Left ventricle myocardium inferior (tissue), 1 donor: ENCODE measurements around the gene DOCK4. TPM values are rescaled to one million over a fixed set of nuclear protein-coding genes. Genes with fewer than 3 reads are reported as not detected.

ENCODE experiments used
- DNase-seq: peaks from one replicate; pipeline ENCODE4 v3.0.0-alpha.2; 2020
- H3K27ac ChIP-seq: fragments of 200-600 bp; replicated peaks from 2 replicates; pipeline ENCODE4 v1.8.0; 2021
- H3K27me3 ChIP-seq: fragments of 200-600 bp; 2 replicates; pipeline ENCODE4 v1.8.0; 2021; ENCODE audit warnings: low read depth
- H3K36me3 ChIP-seq: fragments of 200-600 bp; 2 replicates; pipeline ENCODE4 v1.8.0; 2021
- H3K4me1 ChIP-seq: fragments of 200-600 bp; 2 replicates; pipeline ENCODE4 v1.8.0; 2021
- H3K4me3 ChIP-seq: fragments of 200-600 bp; 2 replicates; pipeline ENCODE4 v1.8.0; 2021; ENCODE audit warnings: mild to moderate bottlenecking, moderate library complexity
- H3K9me3 ChIP-seq: fragments of 200-600 bp; replicated peaks from 2 replicates; pipeline ENCODE4 v1.8.0; 2021
- CTCF ChIP-seq: fragments of 200-600 bp; IDR thresholded peaks from 2 replicates; pipeline ENCODE4 v1.8.0; 2021; ENCODE audit warnings: antibody characterized with exemption, mild to moderate bottlenecking, borderline replicate concordance
- intact Hi-C: fragments of 100-400 bp; cut with micrococcal nuclease; formaldehyde crosslinking; loops from one replicate; pipeline ENCODE4 v1.11.0; 2022
- total RNA-seq: library from RNA; stranded (reverse); fragmentation: NEBNext Ultra II Directional; extraction: Animal tissue kit (Norgen Biotek cat#: 25700); gene quantifications from one replicate; pipeline ENCODE4 v1.2.1, GENCODE V29; 2021
- donor health status: DM: no; HTN: yes; CAD: no; lungs with severe emphysema.

The DOCK4 gene
- total RNA-seq, 1 donor from 2014 or later: 15.2 TPM

GRCh38 chr7:111803015-111803758 lies 403.0 kb downstream of the DOCK4 start:
- no peaks in the 10 kb centered on the region for H3K27me3 ChIP-seq
- no peak overlapping the region for H3K4me3 ChIP-seq
- H3K27ac ChIP-seq: peak overlapping the region; percentile 64
- H3K4me1 ChIP-seq: peaks cover 27% of the 10 kb centered on the region
- TF ChIP-seq CTCF: no peak
- H3K36me3 ChIP-seq: peaks cover 61% of the 10 kb centered on the region
- H3K9me3 ChIP-seq: peaks cover 40% of the 10 kb centered on the region
- DNase-seq: no peak
- intact Hi-C loops: no loop called here

- no peaks in the 10 kb centered on the region for H3K27me3 ChIP-seq
- H3K36me3 ChIP-seq: peaks cover 63% of the 10 kb centered on the region
- H3K4me3 ChIP-seq: no peak overlapping the region
- peaks cover 49% of the 10 kb centered on the region for H3K9me3 ChIP-seq
- no peak for DNase-seq
- peaks cover 27% of the 10 kb centered on the region for H3K4me1 ChIP-seq
- H3K27ac ChIP-seq: peak overlapping the region; percentile 64
- TF ChIP-seq CTCF: no peak
- intact Hi-C loops: no loop called here
These were observed 403.9 kb downstream of the DOCK4 start for GRCh38 chr7:111802194-111802772.

GRCh38 chr7:111801277-111801676 lies 404.9 kb downstream of the DOCK4 start:
- H3K27ac ChIP-seq: no peak overlapping the region
- H3K9me3 ChIP-seq: peaks cover 59% of the 10 kb centered on the region
- TF ChIP-seq CTCF: no peak
- no peaks in the 10 kb centered on the region for H3K27me3 ChIP-seq
- no peak overlapping the region for H3K4me3 ChIP-seq
- peaks cover 27% of the 10 kb centered on the region for H3K4me1 ChIP-seq
- peaks cover 68% of the 10 kb centered on the region for H3K36me3 ChIP-seq
- DNase-seq: no peak
- intact Hi-C loops: no loop called here

GRCh38 chr7:111796671-111797070 lies 409.5 kb downstream of the DOCK4 start:
- H3K9me3 ChIP-seq: peaks cover 73% of the 10 kb centered on the region
- intact Hi-C loops: no loop called here
- H3K36me3 ChIP-seq: peaks cover 84% of the 10 kb centered on the region
- TF ChIP-seq CTCF: no peak
- H3K4me1 ChIP-seq: no peaks in the 10 kb centered on the region
- H3K27me3 ChIP-seq: no peaks in the 10 kb centered on the region
- DNase-seq: no peak
- H3K27ac ChIP-seq: no peak overlapping the region
- no peak overlapping the region for H3K4me3 ChIP-seq

GRCh38 chr7:111789870-111790269 lies 416.3 kb downstream of the DOCK4 start:
- intact Hi-C loops: no loop called here
- Histone ChIP-seq H3K27me3 (no peaks in the 10 kb centered on the region), H3K9me3 (peaks cover 9% of the 10 kb centered on the region), H3K36me3 (peaks cover 43% of the 10 kb centered on the region), H3K27ac (no peak overlapping the region), H3K4me1 (peaks cover 13% of the 10 kb centered on the region), H3K4me3 (no peak overlapping the region)
- no peak for DNase-seq
- no peak for TF ChIP-seq CTCF
